Nephron progenitor cell (in vitro differentiated cells): ENCODE data around the gene DAPK1.

ENCODE experiments used
- DNase-seq: peaks from one replicate; pipeline ENCODE4 v3.0.0; 2021
- H3K27ac Mint-ChIP-seq: 2 replicates; pipeline ENCODE4 v1.8.0; 2021; ENCODE audit warnings: mild to moderate bottlenecking, moderate library complexity, mixed read lengths
- H3K27me3 Mint-ChIP-seq: 2 replicates; pipeline ENCODE4 v1.8.0; 2021; ENCODE audit warnings: mild to moderate bottlenecking, low read depth, mixed read lengths; ENCODE audit not compliant: poor library complexity
- H3K36me3 Mint-ChIP-seq: 2 replicates; pipeline ENCODE4 v1.8.0; 2021; ENCODE audit warnings: low read depth, mixed read lengths
- H3K4me1 Mint-ChIP-seq: 2 replicates; pipeline ENCODE4 v1.8.0; 2021; ENCODE audit warnings: mixed read lengths
- H3K4me3 Mint-ChIP-seq: 2 replicates; pipeline ENCODE4 v1.8.0; 2021; ENCODE audit warnings: mild to moderate bottlenecking, moderate library complexity, mixed read lengths
- H3K9me3 Mint-ChIP-seq: 2 replicates; pipeline ENCODE4 v1.8.0; 2021; ENCODE audit warnings: mild to moderate bottlenecking, moderate library complexity, mixed read lengths
- CTCF ChIP-seq: fragments of 200-600 bp; sonication (generic); IDR thresholded peaks from 2 replicates; pipeline ENCODE4 v1.5.0; 2021; ENCODE audit warnings: antibody characterized with exemption

DAPK1 gene

GRCh38 chr9:87694236-87694755 lies 196.6 kb downstream of the DAPK1 start:
- no peak overlapping the region for H3K4me3 Mint-ChIP-seq
- H3K4me1 Mint-ChIP-seq, result peaks cover 19% of the 10 kb centered on the region
- H3K27me3 Mint-ChIP-seq, result no peaks in the 10 kb centered on the region
- no peak for TF ChIP-seq CTCF
- H3K36me3 Mint-ChIP-seq, result peaks cover 84% of the 10 kb centered on the region
- no peak for DNase-seq
- no peak overlapping the region for H3K27ac Mint-ChIP-seq
- peaks cover 44% of the 10 kb centered on the region for H3K9me3 Mint-ChIP-seq

GRCh38 chr9:87695523-87695922 lies 197.9 kb downstream of the DAPK1 start:
- no peak for DNase-seq
- H3K27ac Mint-ChIP-seq, result peak overlapping the region; percentile 85
- H3K4me1 Mint-ChIP-seq, result peaks cover 23% of the 10 kb centered on the region
- H3K9me3 Mint-ChIP-seq, result peaks cover 32% of the 10 kb centered on the region
- H3K27me3 Mint-ChIP-seq, result no peaks in the 10 kb centered on the region
- TF ChIP-seq CTCF, result no peak
- H3K36me3 Mint-ChIP-seq, result peaks cover 82% of the 10 kb centered on the region
- no peak overlapping the region for H3K4me3 Mint-ChIP-seq

- no peak overlapping the region for H3K4me3 Mint-ChIP-seq
- peaks cover 27% of the 10 kb centered on the region for H3K4me1 Mint-ChIP-seq
- peaks cover 20% of the 10 kb centered on the region for H3K9me3 Mint-ChIP-seq
- H3K36me3 Mint-ChIP-seq, result peaks cover 71% of the 10 kb centered on the region
- H3K27ac Mint-ChIP-seq, result no peak overlapping the region
- TF ChIP-seq CTCF, result no peak
- no peaks in the 10 kb centered on the region for H3K27me3 Mint-ChIP-seq
- DNase-seq, result no peak
Observed at GRCh38 chr9:87696641-87697040, 199.0 kb downstream of the DAPK1 start.

- peak overlapping the region; percentile 54 for H3K27ac Mint-ChIP-seq
- peaks cover 6% of the 10 kb centered on the region for H3K9me3 Mint-ChIP-seq
- no peak overlapping the region for H3K4me3 Mint-ChIP-seq
- peaks cover 65% of the 10 kb centered on the region for H3K36me3 Mint-ChIP-seq
- no peak for TF ChIP-seq CTCF
- no peaks in the 10 kb centered on the region for H3K27me3 Mint-ChIP-seq
- H3K4me1 Mint-ChIP-seq, result peaks cover 35% of the 10 kb centered on the region
- no peak for DNase-seq
Observed at GRCh38 chr9:87698069-87698809, 200.6 kb downstream of the DAPK1 start.

GRCh38 chr9:87699835-87700234 lies 202.2 kb downstream of the DAPK1 start:
- peaks cover 61% of the 10 kb centered on the region for H3K36me3 Mint-ChIP-seq
- H3K27me3 Mint-ChIP-seq, result no peaks in the 10 kb centered on the region
- DNase-seq, result no peak
- no peaks in the 10 kb centered on the region for H3K9me3 Mint-ChIP-seq
- H3K27ac Mint-ChIP-seq, result no peak overlapping the region
- H3K4me3 Mint-ChIP-seq, result no peak overlapping the region
- no peak for TF ChIP-seq CTCF
- H3K4me1 Mint-ChIP-seq, result peaks cover 35% of the 10 kb centered on the region

GRCh38 chr9:87701491-87701890 lies 203.8 kb downstream of the DAPK1 start:
- Mint-ChIP-seq H3K27me3 (no peaks in the 10 kb centered on the region), H3K4me1 (peaks cover 19% of the 10 kb centered on the region), H3K27ac (peak overlapping the region; percentile 85), H3K9me3 (no peaks in the 10 kb centered on the region), H3K4me3 (peak overlapping the region; percentile 15), H3K36me3 (peaks cover 61% of the 10 kb centered on the region)
- DNase-seq, result no peak
- no peak for TF ChIP-seq CTCF
